Measurements from ENCODE around the gene DMAC1.

DNA sequence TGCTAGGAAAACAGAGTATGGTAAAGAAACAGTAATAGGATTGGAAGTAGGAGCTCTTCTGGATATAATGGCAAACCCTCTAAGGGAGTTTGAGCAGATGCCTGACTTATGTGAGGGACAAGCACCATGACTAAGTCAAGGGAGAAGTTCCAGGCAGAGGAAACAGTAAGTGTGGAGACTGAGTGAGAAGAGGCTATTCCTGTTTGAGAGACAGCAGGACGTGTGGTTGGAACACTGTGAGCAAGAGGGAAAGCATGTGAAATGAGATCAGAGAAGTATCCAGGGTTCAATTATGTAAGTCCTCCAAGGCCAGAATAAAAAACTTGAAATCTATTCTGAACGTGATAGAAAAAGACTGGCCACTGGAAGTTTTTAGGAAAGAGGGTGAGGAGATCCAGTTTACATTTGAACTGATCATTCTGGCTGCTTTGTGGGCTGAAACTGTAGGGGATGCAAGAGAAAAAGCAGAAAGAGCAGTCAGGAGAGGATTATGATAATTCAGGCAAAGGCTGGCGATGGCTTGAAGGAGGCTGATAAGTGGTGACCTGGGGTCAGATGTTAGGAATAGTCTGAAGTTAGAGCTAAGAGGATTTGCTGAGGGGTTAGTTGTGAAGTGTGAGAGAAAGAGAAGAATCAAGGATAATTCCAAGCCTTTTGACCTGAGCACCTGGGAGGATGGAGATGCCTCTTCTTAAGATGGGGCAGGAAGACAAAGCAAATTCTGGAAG lies 19.2 kb downstream of the DMAC1 start:
- TF ChIP-seq, protein P1, sequence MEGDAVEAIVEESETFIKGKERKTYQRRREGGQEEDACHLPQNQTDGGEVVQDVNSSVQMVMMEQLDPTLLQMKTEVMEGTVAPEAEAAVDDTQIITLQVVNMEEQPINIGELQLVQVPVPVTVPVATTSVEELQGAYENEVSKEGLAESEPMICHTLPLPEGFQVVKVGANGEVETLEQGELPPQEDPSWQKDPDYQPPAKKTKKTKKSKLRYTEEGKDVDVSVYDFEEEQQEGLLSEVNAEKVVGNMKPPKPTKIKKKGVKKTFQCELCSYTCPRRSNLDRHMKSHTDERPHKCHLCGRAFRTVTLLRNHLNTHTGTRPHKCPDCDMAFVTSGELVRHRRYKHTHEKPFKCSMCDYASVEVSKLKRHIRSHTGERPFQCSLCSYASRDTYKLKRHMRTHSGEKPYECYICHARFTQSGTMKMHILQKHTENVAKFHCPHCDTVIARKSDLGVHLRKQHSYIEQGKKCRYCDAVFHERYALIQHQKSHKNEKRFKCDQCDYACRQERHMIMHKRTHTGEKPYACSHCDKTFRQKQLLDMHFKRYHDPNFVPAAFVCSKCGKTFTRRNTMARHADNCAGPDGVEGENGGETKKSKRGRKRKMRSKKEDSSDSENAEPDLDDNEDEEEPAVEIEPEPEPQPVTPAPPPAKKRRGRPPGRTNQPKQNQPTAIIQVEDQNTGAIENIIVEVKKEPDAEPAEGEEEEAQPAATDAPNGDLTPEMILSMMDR (IDR thresholded peaks at IDR 0.05), result no peak
- TF ChIP-seq EZH2 (IDR thresholded peaks at IDR 0.05; ENCODE audit: borderline replicate concordance, insufficient read depth, low read depth, low read length, poor library complexity, severe bottlenecking), result no peak

Data from B cell (primary cell).